Skeletal muscle tissue (tissue), 4 donors: ENCODE results near the gene ARHGAP15. TPM values are rescaled to one million over a fixed set of nuclear protein-coding genes. Genes with fewer than 3 reads are reported as not detected.

Source experiments
- H3K27ac ChIP-seq: one replicate; pipeline ENCODE4 v1.7.0; 2013; ENCODE audit warnings: mild to moderate bottlenecking, low read depth, low read length, inconsistent platforms
- H3K27me3 ChIP-seq, 3 donors: one replicate each; pipeline ENCODE4 v1.7.0; 2013; ENCODE audit warnings: low read length in 3 of 3; ENCODE audit not compliant: control insufficient read depth in 3 of 3, insufficient read depth in 3 of 3
- H3K36me3 ChIP-seq, 3 donors: one replicate each; pipeline ENCODE4 v1.7.0; 2013; ENCODE audit warnings: low read length in 3 of 3; ENCODE audit not compliant: control insufficient read depth in 3 of 3, insufficient read depth in 3 of 3
- H3K4me1 ChIP-seq, 3 donors: one replicate each; pipeline ENCODE4 v1.7.0; 2013; ENCODE audit warnings: low read length in 3 of 3, mild to moderate bottlenecking in 3 of 3; ENCODE audit not compliant: control insufficient read depth in 3 of 3, insufficient read depth in 3 of 3
- H3K4me3 ChIP-seq, 3 donors: one replicate each; pipeline ENCODE4 v1.7.0; 2013; ENCODE audit warnings: low read length in 3 of 3
- H3K9ac ChIP-seq, 3 donors: one replicate each; pipeline ENCODE4 v1.7.0; 2013; ENCODE audit warnings: low read length in 3 of 3, mild to moderate bottlenecking in 3 of 3, moderate library complexity in 2 of 3, low read depth in 1 of 3
- H3K9me3 ChIP-seq, 3 donors: one replicate each; pipeline ENCODE4 v1.7.0; 2013; ENCODE audit warnings: low read length in 3 of 3; ENCODE audit not compliant: control insufficient read depth in 3 of 3
- total RNA-seq: library from RNA; depleted of rRNA; stranded (reverse); fragments of >200 nt; gene quantifications from one replicate; pipeline ENCODE4 v1.2.3, GENCODE V29; 2014
- donor health status: Osteomylitis.

Gene ARHGAP15
- total RNA-seq, 1 donor from 2014 or later: 33.9 TPM

- Histone ChIP-seq H3K9ac (no peak overlapping the region), H3K27me3 (no peaks in the 10 kb centered on the region), H3K27ac (no peak overlapping the region), H3K36me3 (no peaks in the 10 kb centered on the region), H3K4me3 (no peak overlapping the region), H3K4me1 (peaks cover 0 to 4% (median 0%) of the 10 kb centered on the region in 3 donors), H3K9me3 (no peaks in the 10 kb centered on the region)
Observed at GRCh38 chr2:143716522-143716921, 587.3 kb downstream of the ARHGAP15 start.

GRCh38 chr2:143717053-143717452, 587.8 kb downstream of the ARHGAP15 start:
- Histone ChIP-seq H3K4me3 (no peak overlapping the region), H3K9me3 (no peaks in the 10 kb centered on the region), H3K36me3 (no peaks in the 10 kb centered on the region), H3K9ac (no peak overlapping the region), H3K27me3 (no peaks in the 10 kb centered on the region), H3K27ac (no peak overlapping the region), H3K4me1 (peaks cover 0 to 4% (median 0%) of the 10 kb centered on the region in 3 donors)

GRCh38 chr2:143717536-143718168, 588.4 kb downstream of the ARHGAP15 start:
- Histone ChIP-seq H3K9ac (no peak overlapping the region), H3K27me3 (no peaks in the 10 kb centered on the region), H3K4me3 (no peak overlapping the region), H3K9me3 (no peaks in the 10 kb centered on the region), H3K4me1 (peaks cover 0 to 4% (median 0%) of the 10 kb centered on the region in 3 donors), H3K36me3 (no peaks in the 10 kb centered on the region), H3K27ac (no peak overlapping the region)

GRCh38 chr2:143718745-143719144, 589.5 kb downstream of the ARHGAP15 start:
- no peak overlapping the region for H3K9ac ChIP-seq
- peaks cover 0 to 4% (median 0%) of the 10 kb centered on the region in 3 donors for H3K4me1 ChIP-seq

GRCh38 chr2:143719406-143719805, 590.2 kb downstream of the ARHGAP15 start:
- no peaks in the 10 kb centered on the region for H3K27me3 ChIP-seq
- H3K9me3 ChIP-seq: no peaks in the 10 kb centered on the region
- H3K4me3 ChIP-seq: no peak overlapping the region
- H3K4me1 ChIP-seq: peaks cover 0 to 4% (median 0%) of the 10 kb centered on the region in 3 donors
- no peak overlapping the region for H3K9ac ChIP-seq
- H3K27ac ChIP-seq: no peak overlapping the region
- H3K36me3 ChIP-seq: no peaks in the 10 kb centered on the region

More at GRCh38 chr2:143718745-143719144, 589.5 kb downstream of the ARHGAP15 start:
- no peaks in the 10 kb centered on the region for H3K9me3 ChIP-seq
- H3K4me3 ChIP-seq: no peak overlapping the region
- no peaks in the 10 kb centered on the region for H3K36me3 ChIP-seq
- no peaks in the 10 kb centered on the region for H3K27me3 ChIP-seq
- no peak overlapping the region for H3K27ac ChIP-seq

GRCh38 chr2:143720095-143720664, 591.0 kb downstream of the ARHGAP15 start:
- H3K36me3 ChIP-seq: no peaks in the 10 kb centered on the region
- peaks cover 0 to 4% (median 0%) of the 10 kb centered on the region in 3 donors for H3K4me1 ChIP-seq
- H3K9ac ChIP-seq: no peak overlapping the region
- H3K27me3 ChIP-seq: no peaks in the 10 kb centered on the region
- H3K27ac ChIP-seq: no peak overlapping the region
- no peak overlapping the region for H3K4me3 ChIP-seq
- H3K9me3 ChIP-seq: no peaks in the 10 kb centered on the region

GRCh38 chr2:143725400-143725799, 596.2 kb downstream of the ARHGAP15 start:
- H3K36me3 ChIP-seq: no peaks in the 10 kb centered on the region
- H3K4me3 ChIP-seq: no peak overlapping the region
- no peak overlapping the region for H3K9ac ChIP-seq
- H3K27ac ChIP-seq: no peak overlapping the region
- H3K4me1 ChIP-seq: no peaks in the 10 kb centered on the region
- no peaks in the 10 kb centered on the region for H3K9me3 ChIP-seq
- H3K27me3 ChIP-seq: no peaks in the 10 kb centered on the region

- no peak overlapping the region for H3K9ac ChIP-seq
- no peaks in the 10 kb centered on the region for H3K27me3 ChIP-seq
- H3K36me3 ChIP-seq: no peaks in the 10 kb centered on the region
- no peaks in the 10 kb centered on the region for H3K4me1 ChIP-seq
- H3K27ac ChIP-seq: no peak overlapping the region
- no peak overlapping the region for H3K4me3 ChIP-seq
- H3K9me3 ChIP-seq: no peaks in the 10 kb centered on the region
Observed at GRCh38 chr2:143726151-143726845, 597.1 kb downstream of the ARHGAP15 start.

- Histone ChIP-seq H3K36me3 (no peaks in the 10 kb centered on the region), H3K4me1 (no peaks in the 10 kb centered on the region), H3K4me3 (no peak overlapping the region), H3K9ac (no peak overlapping the region), H3K27me3 (no peaks in the 10 kb centered on the region), H3K27ac (no peak overlapping the region), H3K9me3 (no peaks in the 10 kb centered on the region)
Observed at GRCh38 chr2:143728498-143728897, 599.3 kb downstream of the ARHGAP15 start.

GRCh38 chr2:143729296-143729814, 600.1 kb downstream of the ARHGAP15 start:
- Histone ChIP-seq H3K4me1 (no peaks in the 10 kb centered on the region), H3K4me3 (no peak overlapping the region), H3K9ac (no peak overlapping the region), H3K27me3 (no peaks in the 10 kb centered on the region), H3K9me3 (no peaks in the 10 kb centered on the region), H3K36me3 (no peaks in the 10 kb centered on the region), H3K27ac (no peak overlapping the region)
